Transverse colon (tissue), 4 donors: ENCODE results near the gene BCO1. TPM values are rescaled to one million over a fixed set of nuclear protein-coding genes. Genes with fewer than 3 reads are reported as not detected.
A peak's percentile ranks its signal among the peaks of the same experiment; 100 is the strongest.

Source experiments
- DNase-seq: peaks from one replicate; pipeline ENCODE4 v3.0.0-alpha.2; 2019
- H3K27ac ChIP-seq, 4 donors: fragments of 200-600 bp; sonication (generic); 2 replicates each; pipeline ENCODE4 v1.5.1; 2016 to 2018; ENCODE audit warnings: inconsistent platforms in 4 of 4
- H3K27me3 ChIP-seq: fragments of 200-600 bp; sonication (generic); 2 replicates; pipeline ENCODE4 v1.5.1; 2017; ENCODE audit warnings: inconsistent platforms
- H3K36me3 ChIP-seq, 4 donors: fragments of 200-600 bp; sonication (generic); 2 replicates each; pipeline ENCODE4 v1.5.1; 2017 to 2019; ENCODE audit warnings: inconsistent platforms in 4 of 4
- H3K4me1 ChIP-seq, 4 donors: fragments of 200-600 bp; sonication (generic); 2 replicates each; pipeline ENCODE4 v1.5.1; 2017 to 2020; ENCODE audit warnings: inconsistent platforms in 4 of 4
- H3K4me3 ChIP-seq, 4 donors: fragments of 200-600 bp; sonication (generic); 1 replicate in 1 of 4; 2 replicates in 3 of 4; pipeline versions ENCODE4 v1.5.1 to v1.6.1; 2017 to 2019; ENCODE audit warnings: inconsistent platforms in 4 of 4
- H3K9me3 ChIP-seq, 2 donors: fragments of 200-600 bp; sonication (generic); 2 replicates each; pipeline ENCODE4 v1.5.1; 2017 to 2019; ENCODE audit warnings: inconsistent platforms in 2 of 2
- EP300 ChIP-seq: sonication (generic); formaldehyde crosslinking; IDR thresholded peaks from one replicate; pipeline ENCODE4 v1.6.1; 2017; ENCODE audit warnings: antibody characterized with exemption, low read depth
- POLR2A ChIP-seq: fragments of 450-650 bp; IDR thresholded peaks from one replicate; pipeline ENCODE4 v1.6.1; 2016; ENCODE audit warnings: antibody characterized with exemption, mild to moderate bottlenecking, moderate library complexity
- POLR2AphosphoS5 ChIP-seq, 3 donors: sonication (generic); formaldehyde crosslinking; IDR thresholded peaks; one replicate each; pipeline ENCODE4 v1.6.1; 2016; ENCODE audit warnings: antibody characterized with exemption in 3 of 3
- WGBS, 2 donors: methylation state at CpG; one replicate each; pipeline ENCODE4 v1.1.5; 2018; ENCODE audit warnings: low coverage in 1 of 2; 5-methylcytosine and 5-hydroxymethylcytosine counted together
- in situ Hi-C, 4 donors: fragments of 200-750 bp; cut with MboI; loops; one replicate each; pipeline versions ENCODE4 v1.15.0 to v1.15.1; 2017; ENCODE audit warnings: low sequenced_read_pairs in 3 of 4, low pct_ligation_motif_present in 1 of 4, low pct_unique_long_range_greater_than_20kb in 1 of 4
- intact Hi-C: fragments of 100-400 bp; cut with DNase I; formaldehyde crosslinking; loops from one replicate; pipeline ENCODE4 v1.15.1; 2023; ENCODE audit warnings: low total_unique reads
- total RNA-seq, 4 donors: library from RNA; depleted of rRNA; stranded (reverse); fragments of >200 nt; gene quantifications; one replicate each; pipeline ENCODE4 v1.1.0, GENCODE V29; 2016
- TF ChIP-seq, protein P1 (sequence below), 5 experiments: fragments of 200-600 bp in 3 of 5; fragments of 450-650 bp in 2 of 5; sonication (generic) in 3 of 5; IDR thresholded peaks; 1 replicate in 2 of 5; 2 replicates in 3 of 5; pipeline ENCODE4 v1.5.1; 2016 to 2017; ENCODE audit warnings: antibody characterized with exemption in 5 of 5, inconsistent platforms in 3 of 5, mild to moderate bottlenecking in 2 of 5, moderate library complexity in 1 of 5

Gene BCO1
- total RNA-seq, 4 donors from 2014 or later = 1.6 to 18.3 (median 4.0) TPM

- Histone ChIP-seq H3K36me3 (no peaks in the 10 kb centered on the region), H3K27me3 (no peaks in the 10 kb centered on the region), H3K27ac (no peak overlapping the region), H3K4me1 (no peaks in the 10 kb centered on the region), H3K4me3 (no peak overlapping the region), H3K9me3 (no peaks in the 10 kb centered on the region)
- no peak for TF ChIP-seq POLR2AphosphoS5 (IDR thresholded peaks at IDR 0.05)
- TF ChIP-seq, protein P1, sequence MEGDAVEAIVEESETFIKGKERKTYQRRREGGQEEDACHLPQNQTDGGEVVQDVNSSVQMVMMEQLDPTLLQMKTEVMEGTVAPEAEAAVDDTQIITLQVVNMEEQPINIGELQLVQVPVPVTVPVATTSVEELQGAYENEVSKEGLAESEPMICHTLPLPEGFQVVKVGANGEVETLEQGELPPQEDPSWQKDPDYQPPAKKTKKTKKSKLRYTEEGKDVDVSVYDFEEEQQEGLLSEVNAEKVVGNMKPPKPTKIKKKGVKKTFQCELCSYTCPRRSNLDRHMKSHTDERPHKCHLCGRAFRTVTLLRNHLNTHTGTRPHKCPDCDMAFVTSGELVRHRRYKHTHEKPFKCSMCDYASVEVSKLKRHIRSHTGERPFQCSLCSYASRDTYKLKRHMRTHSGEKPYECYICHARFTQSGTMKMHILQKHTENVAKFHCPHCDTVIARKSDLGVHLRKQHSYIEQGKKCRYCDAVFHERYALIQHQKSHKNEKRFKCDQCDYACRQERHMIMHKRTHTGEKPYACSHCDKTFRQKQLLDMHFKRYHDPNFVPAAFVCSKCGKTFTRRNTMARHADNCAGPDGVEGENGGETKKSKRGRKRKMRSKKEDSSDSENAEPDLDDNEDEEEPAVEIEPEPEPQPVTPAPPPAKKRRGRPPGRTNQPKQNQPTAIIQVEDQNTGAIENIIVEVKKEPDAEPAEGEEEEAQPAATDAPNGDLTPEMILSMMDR (IDR thresholded peaks at IDR 0.05) = no peak
- TF ChIP-seq EP300 = no peak
- 73 to 83% methylated on average over 4 to 5 of the region's 5 CpGs for WGBS, 2 donors
- DNase-seq = no peak
- intact Hi-C loops = no loop called here
- in situ Hi-C loops = no loop called here
Observed at GRCh38 chr16:81231014-81231413, 7.5 kb upstream of the BCO1 start.

- Histone ChIP-seq H3K9me3 (no peaks in the 10 kb centered on the region), H3K4me1 (peaks cover 0 to 9% (median 3%) of the 10 kb centered on the region in 4 donors), H3K27ac (no peak overlapping the region), H3K36me3 (no peaks in the 10 kb centered on the region), H3K4me3 (no peak overlapping the region), H3K27me3 (no peaks in the 10 kb centered on the region)
- in situ Hi-C loops = no loop called here
- 90 to 91% methylated on average over 7 to 8 of the region's 8 CpGs for WGBS, 2 donors
- intact Hi-C loops = no loop called here
- TF ChIP-seq EP300 = no peak
- TF ChIP-seq POLR2A = no peak
- TF ChIP-seq POLR2AphosphoS5 (IDR thresholded peaks at IDR 0.05) = no peak
- TF ChIP-seq, protein P1 (IDR thresholded peaks at IDR 0.05) = no peak
- DNase-seq = no peak
Observed at GRCh38 chr16:81232740-81233367, 5.6 kb upstream of the BCO1 start.

- DNase-seq = peak; percentile 64
- no peaks in the 10 kb centered on the region for H3K36me3 ChIP-seq
- H3K27ac ChIP-seq = peak overlapping the region; percentile 85 to 89 (median 86)
- H3K4me1 ChIP-seq = peaks cover 0 to 23% (median 11%) of the 10 kb centered on the region in 4 donors
- H3K27me3 ChIP-seq = no peaks in the 10 kb centered on the region
- TF ChIP-seq POLR2AphosphoS5 (IDR thresholded peaks at IDR 0.05) (peak; percentile 43 to 71 (median 59)), POLR2A (no peak), EP300 (peak; percentile 58)
- TF ChIP-seq, protein P1 (IDR thresholded peaks at IDR 0.05) = no peak
- WGBS, 2 donors = 30 to 53% methylated on average over 2 to 8 of the region's 8 CpGs
- in situ Hi-C loops = no loop called here
- intact Hi-C loops = no loop called here
- H3K9me3 ChIP-seq = no peaks in the 10 kb centered on the region
- peak overlapping the region in 1 of 4 donors; percentile 55 for H3K4me3 ChIP-seq
Observed at GRCh38 chr16:81237282-81237681, 1.2 kb upstream of the BCO1 start.

GRCh38 chr16:81237942-81238295 is 570 bp upstream of the BCO1 start:
- in situ Hi-C loops = no loop called here
- DNase-seq = no peak
- Histone ChIP-seq H3K9me3 (no peaks in the 10 kb centered on the region), H3K27me3 (no peaks in the 10 kb centered on the region), H3K4me3 (peak overlapping the region in 3 of 4 donors; percentile 31 to 55 (median 35)), H3K4me1 (peaks cover 0 to 23% (median 11%) of the 10 kb centered on the region in 4 donors), H3K36me3 (no peaks in the 10 kb centered on the region), H3K27ac (peak overlapping the region; percentile 85 to 89 (median 86))
- intact Hi-C loops = no loop called here
- 40 to 51% methylated on average over 10 of the region's 10 CpGs for WGBS, 2 donors
- TF ChIP-seq, protein P1 (IDR thresholded peaks at IDR 0.05) = no peak
- TF ChIP-seq POLR2A = no peak
- TF ChIP-seq POLR2AphosphoS5 (IDR thresholded peaks at IDR 0.05) = no peak
- TF ChIP-seq EP300 = no peak
